Endodermal cell (in vitro differentiated cells): ENCODE data around the gene SMURF1. TPM values are rescaled to one million over a fixed set of nuclear protein-coding genes. Genes with fewer than 3 reads are reported as not detected.

ENCODE experiments used
- DNase-seq: peaks from one replicate; pipeline ENCODE4 v3.0.0-alpha.2; 2017
- H3K27ac ChIP-seq: 2 replicates; pipeline ENCODE4 v1.5.1; 2013; ENCODE audit warnings: mild to moderate bottlenecking, low read depth, low read length, moderate library complexity
- H3K27me3 ChIP-seq: 2 replicates; pipeline ENCODE4 v1.6.1; 2013; ENCODE audit warnings: mild to moderate bottlenecking, low read length, moderate library complexity; ENCODE audit not compliant: insufficient read depth, control insufficient read depth, poor library complexity, severe bottlenecking
- H3K36me3 ChIP-seq: 2 replicates; pipeline ENCODE4 v1.7.0; 2013; ENCODE audit warnings: mild to moderate bottlenecking, low read length, moderate library complexity; ENCODE audit not compliant: control insufficient read depth, insufficient read depth
- H3K4me1 ChIP-seq: one replicate; pipeline ENCODE4 v1.7.0; 2013; ENCODE audit warnings: low read length; ENCODE audit not compliant: control insufficient read depth, insufficient read depth
- H3K4me3 ChIP-seq: 2 replicates; pipeline ENCODE4 v1.5.1; 2013; ENCODE audit warnings: mild to moderate bottlenecking, low read length, moderate library complexity
- H3K9ac ChIP-seq: 2 replicates; pipeline ENCODE4 v1.6.1; 2013; ENCODE audit warnings: mild to moderate bottlenecking, low read length, moderate library complexity; ENCODE audit not compliant: poor library complexity, severe bottlenecking; ENCODE audit errors: extremely low read depth
- H3K9me3 ChIP-seq: 2 replicates; pipeline ENCODE4 v1.6.1; 2013; ENCODE audit warnings: mild to moderate bottlenecking, low read length, moderate library complexity; ENCODE audit not compliant: control insufficient read depth
- H3K27ac Mint-ChIP-seq: 2 replicates; pipeline ENCODE4 v1.8.0; 2020; ENCODE audit warnings: mixed read lengths
- H3K27me3 Mint-ChIP-seq: 2 replicates; pipeline ENCODE4 v1.8.0; 2021; ENCODE audit warnings: mild to moderate bottlenecking, mixed read lengths; ENCODE audit not compliant: insufficient read depth
- H3K36me3 Mint-ChIP-seq: 2 replicates; pipeline ENCODE4 v1.8.0; 2020; ENCODE audit warnings: low read depth, mixed read lengths
- H3K4me1 Mint-ChIP-seq: 2 replicates; pipeline ENCODE4 v1.8.0; 2020; ENCODE audit warnings: mixed read lengths
- H3K4me3 Mint-ChIP-seq: 2 replicates; pipeline ENCODE4 v1.8.0; 2020; ENCODE audit warnings: mild to moderate bottlenecking, moderate library complexity, mixed read lengths
- H3K9me3 Mint-ChIP-seq: 2 replicates; pipeline ENCODE4 v1.8.0; 2020; ENCODE audit warnings: mild to moderate bottlenecking, mixed read lengths
- CTCF ChIP-seq: fragments of 200-600 bp; sonication (generic); conservative IDR thresholded peaks from 2 replicates; pipeline ENCODE4 v1.5.0; 2021; ENCODE audit warnings: antibody characterized with exemption, mild to moderate bottlenecking
- WGBS, 2 experiments: methylation state at CpG; one replicate each; pipeline versions ENCODE4 v1.1.5 to v1.1.7; 2013; ENCODE audit warnings: missing lambda C conversion rate in 2 of 2, mixed read lengths in 1 of 2; ENCODE audit not compliant: insufficient coverage in 1 of 2, insufficient read length in 1 of 2; 5-methylcytosine and 5-hydroxymethylcytosine counted together
- total RNA-seq, 2 donors: library from RNA; stranded (reverse); fragmentation: NEBNext Ultra II Directional in 1 of 2; extraction: Animal tissue kit (Norgen Biotek cat#: 25700) in 1 of 2; gene quantifications; 2 replicates in 1 of 2; 3 replicates in 1 of 2; pipeline ENCODE4 v1.2.1, GENCODE V29; 2021

Gene SMURF1
- total RNA-seq, 2 donors from 2014 or later = 31.6 to 38.1 TPM

- Histone ChIP-seq H3K36me3 (peaks cover 4% of the 10 kb centered on the region), H3K9ac (no peak overlapping the region), H3K4me3 (no peak overlapping the region), H3K27ac (no peak overlapping the region), H3K27me3 (no peaks in the 10 kb centered on the region), H3K4me1 (peaks cover 8% of the 10 kb centered on the region), H3K9me3 (peaks cover 11% of the 10 kb centered on the region)
- 88 to 92% methylated on average over 2 to 6 of the region's 6 CpGs for WGBS, 2 experiments
- H3K36me3 Mint-ChIP-seq = peaks cover 9% of the 10 kb centered on the region
- no peak for TF ChIP-seq CTCF
- H3K9me3 Mint-ChIP-seq = peaks cover 3% of the 10 kb centered on the region
- DNase-seq = no peak
- H3K4me3 Mint-ChIP-seq = no peak overlapping the region
- peaks cover 40% of the 10 kb centered on the region for H3K4me1 Mint-ChIP-seq
- no peak overlapping the region for H3K27ac Mint-ChIP-seq
- H3K27me3 Mint-ChIP-seq = no peaks in the 10 kb centered on the region
These were observed 47.6 kb downstream of the SMURF1 start for GRCh38 chr7:99096124-99096887.

- TF ChIP-seq CTCF = no peak
- no peak for DNase-seq
- Histone ChIP-seq H3K4me1 (peaks cover 13% of the 10 kb centered on the region), H3K9ac (no peak overlapping the region), H3K27ac (no peak overlapping the region), H3K27me3 (no peaks in the 10 kb centered on the region), H3K4me3 (no peak overlapping the region), H3K9me3 (peaks cover 11% of the 10 kb centered on the region), H3K36me3 (peaks cover 4% of the 10 kb centered on the region)
- H3K27ac Mint-ChIP-seq = no peak overlapping the region
- no peak overlapping the region for H3K4me3 Mint-ChIP-seq
- H3K4me1 Mint-ChIP-seq = peaks cover 42% of the 10 kb centered on the region
- peaks cover 3% of the 10 kb centered on the region for H3K9me3 Mint-ChIP-seq
- peaks cover 9% of the 10 kb centered on the region for H3K36me3 Mint-ChIP-seq
- H3K27me3 Mint-ChIP-seq = no peaks in the 10 kb centered on the region
- 61 to 88% methylated on average over 2 to 3 of the region's 3 CpGs for WGBS, 2 experiments
These were observed 48.2 kb downstream of the SMURF1 start for GRCh38 chr7:99095698-99096097.

- H3K36me3 ChIP-seq = no peaks in the 10 kb centered on the region
- no peaks in the 10 kb centered on the region for H3K27me3 ChIP-seq
- H3K9ac ChIP-seq = no peak overlapping the region
- no peak overlapping the region for H3K27ac Mint-ChIP-seq
- H3K4me3 ChIP-seq = no peak overlapping the region
- no peak overlapping the region for H3K4me3 Mint-ChIP-seq
- H3K4me1 Mint-ChIP-seq = peaks cover 46% of the 10 kb centered on the region
- no peak for DNase-seq
- H3K9me3 Mint-ChIP-seq = peaks cover 3% of the 10 kb centered on the region
- no peaks in the 10 kb centered on the region for H3K27me3 Mint-ChIP-seq
- H3K36me3 Mint-ChIP-seq = peaks cover 9% of the 10 kb centered on the region
- H3K27ac ChIP-seq = no peak overlapping the region
- H3K4me1 ChIP-seq = peaks cover 15% of the 10 kb centered on the region
- no peak for TF ChIP-seq CTCF
- H3K9me3 ChIP-seq = peaks cover 5% of the 10 kb centered on the region
These were observed 49.5 kb downstream of the SMURF1 start for GRCh38 chr7:99094401-99094800.
